Measurements from ENCODE around the gene SORCS2. TPM values are rescaled to one million over a fixed set of nuclear protein-coding genes. Genes with fewer than 3 reads are reported as not detected.
A peak's percentile ranks its signal among the peaks of the same experiment; 100 is the strongest.

The SORCS2 gene
- total and polyA plus RNA-seq, 2 of the 4 experiments (the other 2 are of a cell fraction): 0.36 to 0.62 TPM

DNA sequence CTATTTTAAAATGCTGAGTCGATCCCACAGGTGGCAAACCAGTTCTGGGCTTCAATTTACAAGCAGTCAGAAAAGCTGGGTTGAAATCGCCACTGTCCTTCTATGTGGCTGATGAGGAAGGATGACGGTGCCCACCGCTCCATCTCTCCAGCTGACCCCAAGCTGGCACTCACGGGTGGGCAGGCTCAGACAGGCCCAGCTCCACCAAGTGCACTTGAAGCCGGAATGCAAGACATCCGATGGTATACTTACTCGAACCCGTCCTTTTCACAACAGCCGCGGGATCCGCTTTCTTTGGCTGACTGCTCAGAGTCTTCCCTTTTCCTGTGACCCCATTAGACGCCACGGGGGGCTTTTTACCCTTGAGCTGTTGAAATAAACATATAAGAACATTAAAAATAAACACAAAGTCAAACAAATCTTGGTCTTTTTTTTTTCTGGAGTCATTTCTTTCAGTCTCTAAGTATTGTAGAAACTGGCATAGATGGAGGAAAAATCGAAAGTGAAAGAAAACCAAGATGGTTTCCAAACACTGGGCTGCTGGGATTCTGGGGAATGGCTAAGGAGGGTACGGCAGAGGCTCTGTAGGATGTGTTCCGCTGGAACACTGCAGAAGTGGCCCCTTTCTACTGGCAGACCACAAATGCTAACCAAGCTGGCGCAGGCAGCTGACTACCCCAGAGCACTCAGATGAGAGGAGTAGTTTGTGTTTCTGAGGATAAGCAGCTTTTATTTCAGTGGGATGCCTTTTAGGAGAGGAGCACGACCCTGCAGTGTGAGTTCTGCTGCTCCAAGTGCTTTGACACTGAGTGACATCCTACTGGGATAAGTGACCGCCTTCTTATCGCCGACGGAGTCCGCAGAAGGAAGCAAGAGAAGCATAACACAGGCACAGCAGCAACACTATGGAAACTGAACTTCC lies 586.4 kb downstream of the SORCS2 start (continued):
- TF ChIP-seq, protein P1, sequence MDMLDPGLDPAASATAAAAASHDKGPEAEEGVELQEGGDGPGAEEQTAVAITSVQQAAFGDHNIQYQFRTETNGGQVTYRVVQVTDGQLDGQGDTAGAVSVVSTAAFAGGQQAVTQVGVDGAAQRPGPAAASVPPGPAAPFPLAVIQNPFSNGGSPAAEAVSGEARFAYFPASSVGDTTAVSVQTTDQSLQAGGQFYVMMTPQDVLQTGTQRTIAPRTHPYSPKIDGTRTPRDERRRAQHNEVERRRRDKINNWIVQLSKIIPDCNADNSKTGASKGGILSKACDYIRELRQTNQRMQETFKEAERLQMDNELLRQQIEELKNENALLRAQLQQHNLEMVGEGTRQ (IDR thresholded peaks at IDR 0.05; ENCODE audit: low read depth, low read length): no peak
- no peak for TF ChIP-seq RAD21 (IDR thresholded peaks at IDR 0.05; ENCODE audit: low read length)
- TF ChIP-seq FOS (IDR thresholded peaks at IDR 0.05; ENCODE audit: low read depth, low read length): no peak

DNA sequence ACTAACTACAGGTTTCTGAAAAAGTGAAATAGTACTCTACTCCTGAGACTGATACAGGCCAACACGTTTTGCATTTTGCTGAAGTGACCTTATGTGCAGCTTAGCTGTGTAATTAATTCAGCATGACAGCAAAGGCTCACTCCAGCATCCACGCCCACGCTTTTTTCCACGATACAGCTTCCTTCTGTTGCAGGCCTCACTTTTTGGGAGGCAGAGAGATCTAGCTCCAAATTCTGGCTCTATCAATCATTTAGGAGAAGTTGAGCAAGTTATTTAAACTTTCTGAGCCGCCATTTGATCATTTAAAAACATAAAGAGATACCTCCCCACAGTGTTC lies 587.1 kb downstream of the SORCS2 start:
- DNase-seq (peak; percentile 49), ATAC-seq (ENCODE audit: low read depth) (peak; percentile 27)
- Histone ChIP-seq H2BK120ac (ENCODE audit: low read depth, low read length) (0 out of 2 replicates have a peak overlapping the region, but pooled peaks have one; percentile 25), H3K79me1 (ENCODE audit: low read depth in 1 of 2, low read length in 2 of 2) (peaks cover 42 to 86% of the 10 kb centered on the region in 2 experiments), H4K91ac (ENCODE audit: insufficient read depth, low read depth, low read length) (0 out of 2 replicates have a peak overlapping the region, but pooled peaks have one; percentile 9), H2AK9ac (replicated peaks; ENCODE audit: low read depth, low read length, poor library complexity) (peak overlapping the region; percentile 17), H3K27ac (ENCODE audit: insufficient read depth, low read length) (peak overlapping the region; percentile 46; the same call in 1 of the 2 replicates), H3K4me2 (ENCODE audit: low read depth, low read length) (peak overlapping the region; percentile 88), H3K4me1 (ENCODE audit: control insufficient read depth, insufficient read depth, low read length) (peaks cover 24% of the 10 kb centered on the region), H3K18ac (ENCODE audit: low read depth, low read length) (no peak overlapping the region), H3K23ac (ENCODE audit: low read depth, low read length) (peak overlapping the region; percentile 39), H2AFZ (replicated peaks; ENCODE audit: low read length, poor library complexity) (no peak overlapping the region), H3K36me3 (ENCODE audit: control insufficient read depth, insufficient read depth, low read length) (peaks cover 60% of the 10 kb centered on the region), H3K4me3 (ENCODE audit: insufficient read depth, low read depth, low read length) (no peak overlapping the region), H4K8ac (ENCODE audit: low read depth in 2 of 2, low read length in 2 of 2) (peak overlapping the region in 1 of 2 experiments; percentile 82; a peak in 1 of 4 replicates), H3K27me3 (ENCODE audit: control insufficient read depth, insufficient read depth, low read length) (no peaks in the 10 kb centered on the region), H3K56ac (ENCODE audit: extremely low read depth, insufficient read depth, low read length) (no peak overlapping the region), H3K9me3 (ENCODE audit: control insufficient read depth, insufficient read depth, low read length) (no peaks in the 10 kb centered on the region), H4K20me1 (ENCODE audit: insufficient read depth, low read length) (peaks cover 42% of the 10 kb centered on the region), H2BK5ac (ENCODE audit: low read depth, low read length, poor library complexity, severe bottlenecking) (peak overlapping the region; percentile 34), H3K9ac (ENCODE audit: low read depth, low read length) (no peak overlapping the region), H3K14ac (replicated peaks; ENCODE audit: low read depth, low read length) (peak overlapping the region; percentile 61; the same call in 1 of the 2 replicates), H2AK5ac (ENCODE audit: low read depth, low read length) (no peak overlapping the region), H2BK15ac (ENCODE audit: low read depth, low read length) (no peak overlapping the region), H4K5ac (ENCODE audit: low read depth, low read length) (no peak overlapping the region; the same call in 1 of the 2 replicates), H3K9me1 (ENCODE audit: insufficient read depth, low read length) (peaks cover 11% of the 10 kb centered on the region), H3K4ac (ENCODE audit: low read depth, low read length) (peak overlapping the region; percentile 23), H2BK20ac (ENCODE audit: low read depth, low read length) (no peak overlapping the region)
- POLR2A ChIA-PET (ENCODE audit: unreplicated experiment): no interaction called here
- TF ChIP-seq FOS (IDR thresholded peaks at IDR 0.05; ENCODE audit: low read depth, low read length) (no peak), RFX5 (IDR thresholded peaks at IDR 0.05; ENCODE audit: low read depth, low read length) (no peak), RCOR1 (IDR thresholded peaks at IDR 0.05; ENCODE audit: insufficient replicate concordance, low read length) (no peak), POLR2A (IDR thresholded peaks at IDR 0.05; ENCODE audit: low read depth, low read length) (no peak), MAZ (IDR thresholded peaks at IDR 0.05; ENCODE audit: borderline replicate concordance, low read depth, low read length) (no peak), RAD21 (IDR thresholded peaks at IDR 0.05; ENCODE audit: low read length) (no peak), SMC3 (IDR thresholded peaks at IDR 0.05; ENCODE audit: low read depth, low read length) (no peak), NFE2L2 (IDR thresholded peaks at IDR 0.05; ENCODE audit: low read depth, low read length) (no peak), MXI1 (IDR thresholded peaks at IDR 0.05; ENCODE audit: borderline replicate concordance, low read depth, low read length) (no peak)
- in situ Hi-C loops (cut with MboI; ENCODE audit: low sequenced_read_pairs): no loop called here
- dilution Hi-C loops (cut with HindIII; ENCODE audit: low sequenced_read_pairs, unreplicated experiment): no loop called here
- intact Hi-C loops (cut with micrococcal nuclease): no loop called here
- CTCF ChIA-PET: no interaction called here
- BruUV-seq (replicated peaks): no TSS peak
- WGBS, 2 experiments (ENCODE audit: extremely low coverage in 2 of 2, insufficient read length in 1 of 2): 0% methylated on average over 1 of the region's 5 CpGs; no CpG with 5 or more reads in 1 of the 2 experiments
